ENCODE measurements around the gene C16orf78.

- no peak for TF ChIP-seq EZH2 (IDR thresholded peaks at IDR 0.05; ENCODE audit: borderline replicate concordance, low read length)
- TF ChIP-seq, protein P1, sequence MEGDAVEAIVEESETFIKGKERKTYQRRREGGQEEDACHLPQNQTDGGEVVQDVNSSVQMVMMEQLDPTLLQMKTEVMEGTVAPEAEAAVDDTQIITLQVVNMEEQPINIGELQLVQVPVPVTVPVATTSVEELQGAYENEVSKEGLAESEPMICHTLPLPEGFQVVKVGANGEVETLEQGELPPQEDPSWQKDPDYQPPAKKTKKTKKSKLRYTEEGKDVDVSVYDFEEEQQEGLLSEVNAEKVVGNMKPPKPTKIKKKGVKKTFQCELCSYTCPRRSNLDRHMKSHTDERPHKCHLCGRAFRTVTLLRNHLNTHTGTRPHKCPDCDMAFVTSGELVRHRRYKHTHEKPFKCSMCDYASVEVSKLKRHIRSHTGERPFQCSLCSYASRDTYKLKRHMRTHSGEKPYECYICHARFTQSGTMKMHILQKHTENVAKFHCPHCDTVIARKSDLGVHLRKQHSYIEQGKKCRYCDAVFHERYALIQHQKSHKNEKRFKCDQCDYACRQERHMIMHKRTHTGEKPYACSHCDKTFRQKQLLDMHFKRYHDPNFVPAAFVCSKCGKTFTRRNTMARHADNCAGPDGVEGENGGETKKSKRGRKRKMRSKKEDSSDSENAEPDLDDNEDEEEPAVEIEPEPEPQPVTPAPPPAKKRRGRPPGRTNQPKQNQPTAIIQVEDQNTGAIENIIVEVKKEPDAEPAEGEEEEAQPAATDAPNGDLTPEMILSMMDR (IDR thresholded peaks at IDR 0.05; ENCODE audit: low read length): no peak
These were observed 14.0 kb upstream of the C16orf78 start for GRCh38 chr16:49359591-49359990.
